A549 treated with GW870086 at 1 μM for 4 hours (cell line): Measurements from ENCODE around the gene RELL1. TPM values are rescaled to one million over a fixed set of nuclear protein-coding genes. Genes with fewer than 3 reads are reported as not detected.

Experiments used
- total RNA-seq: library from RNA; stranded (reverse); fragments of 200-300 nt; extraction: Qiagen RNA extraction; gene quantifications from 5 replicates; pipeline ENCODE4 v1.2.3, GENCODE V29; 2022; ENCODE audit warnings: low read depth

Gene RELL1, protein sequence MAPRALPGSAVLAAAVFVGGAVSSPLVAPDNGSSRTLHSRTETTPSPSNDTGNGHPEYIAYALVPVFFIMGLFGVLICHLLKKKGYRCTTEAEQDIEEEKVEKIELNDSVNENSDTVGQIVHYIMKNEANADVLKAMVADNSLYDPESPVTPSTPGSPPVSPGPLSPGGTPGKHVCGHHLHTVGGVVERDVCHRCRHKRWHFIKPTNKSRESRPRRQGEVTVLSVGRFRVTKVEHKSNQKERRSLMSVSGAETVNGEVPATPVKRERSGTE
- 6.9 to 10.3 TPM (median 8.7 TPM) in 5 replicates for total RNA-seq

DNA sequence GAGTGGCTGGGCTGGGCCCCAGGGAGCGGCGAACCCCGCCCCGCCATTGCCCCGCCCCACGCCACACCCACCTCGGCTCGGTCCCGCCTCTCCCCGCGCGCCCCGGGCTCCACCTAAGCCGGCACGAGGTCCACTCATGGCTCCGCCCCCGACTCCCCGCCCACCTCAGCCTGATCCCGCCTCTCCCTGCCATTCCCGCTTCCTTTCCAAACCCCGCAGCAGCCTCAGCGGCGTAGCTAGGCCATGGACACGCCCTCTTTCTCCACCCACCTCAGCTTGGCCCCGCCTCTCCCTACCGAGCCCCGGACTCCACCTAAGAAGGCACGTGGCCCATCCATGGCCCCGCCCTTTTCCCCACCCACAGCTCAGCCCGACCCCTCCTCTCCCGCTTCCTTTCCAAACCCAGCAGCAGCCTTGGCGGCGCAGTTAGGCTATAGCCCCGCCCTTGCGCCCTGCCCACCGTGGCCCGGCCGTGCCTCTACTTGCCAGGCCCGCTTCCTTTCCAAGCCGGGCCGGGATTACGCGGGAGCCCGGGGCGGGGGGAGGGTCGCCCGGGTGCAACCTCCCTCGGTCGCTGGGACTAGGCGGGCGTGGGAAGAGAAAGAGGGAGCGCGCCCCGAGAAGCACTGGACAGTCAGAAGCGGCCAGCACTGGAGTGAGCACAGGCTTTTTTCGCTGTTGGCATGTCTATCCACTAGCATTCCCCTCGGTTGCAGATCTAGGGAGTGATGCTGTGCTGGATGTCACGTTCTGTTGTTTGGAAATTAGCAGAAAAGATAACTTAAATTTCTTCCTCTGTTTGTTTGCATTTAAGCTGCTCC lies at the start of gene RELL1:
Gene RELL1 (minus strand): TSS at position 4 of the 821 bp plus-strand sequence. CDS start 89 bp downstream, outside the sequence.

Other genes starting within 250 kb of the RELL1 start
- gene PGM2, start 140.3 kb upstream of the RELL1 start, total RNA-seq, result 15.0 to 17.1 TPM (median 16.3 TPM) in 5 replicates
- 20.2 to 27.8 TPM (median 25.9 TPM) in 5 replicates for gene TBC1D1, start 204.7 kb upstream of the RELL1 start, total RNA-seq